Heart left ventricle (tissue), 13 donors: ENCODE measurements around the gene CMIP.
"Not testable (repeated sequence)": the region's sequence is repeated elsewhere in the genome, so short reads cannot be mapped to it uniquely, and the experiment has no call there.

Experiments used
- CTCF ChIP-seq, 12 donors: fragments of 200-600 bp; sonication (generic) in 4 of 12; IDR thresholded peaks; one replicate each; pipeline versions ENCODE4 v1.5.0 to v1.8.0; 2018 to 2022; ENCODE audit warnings: antibody characterized with exemption in 12 of 12, mild to moderate bottlenecking in 5 of 12
- POLR2A ChIP-seq, 2 donors: fragments of 450-650 bp; IDR thresholded peaks; one replicate each; pipeline ENCODE4 v1.6.1; 2017; ENCODE audit warnings: antibody characterized with exemption in 2 of 2, mild to moderate bottlenecking in 2 of 2, moderate library complexity in 2 of 2
- donor health status: ischemic (EF 13 %, LVEDD 7.1; RV severe dilation, severe dysfunction).
- donor health status: DM: no; HTN: yes; CAD: no.
- donor health status: DM: no; HTN: no; CAD: no.
- donor health status: ischemic (EF 25% LVEDD 6.9; RV normal size, moderate dysfunction).
- donor health status: ischemic (EF 25% LVEDD 5.7; RV mildly dilated, moderate dysfunction).
- donor health status: ischemic (EF 35%, LVEDD 5.7; RV mildly dilated, moderate dysfunction).
- donor health status: nonischemic (EF 11% LVEDD 7.7; RV severe dilation, severe dysfunction).
- donor health status: DM: yes; HTN: yes; CAD: no.
- donor health status: PGD.
- donor health status: ischemic (EF 29% LVEDD 5.4; RV normal size, mild dysfunction).
- donor health status: nonischemic (EF 23%, LVEDD 6.1; RV moderate dilation, normal function).

GRCh38 chr16:81688839-81689238 lies 244.2 kb downstream of the CMIP start:
- TF ChIP-seq CTCF, POLR2A (IDR thresholded peaks at IDR 0.05): not testable (repeated sequence)
